Tibial nerve (tissue), 4 donors: ENCODE data around the gene USP35.

ENCODE experiments used
- EP300 ChIP-seq, 2 donors: sonication (generic); formaldehyde crosslinking; IDR thresholded peaks; one replicate each; pipeline ENCODE4 v1.6.1; 2017; ENCODE audit warnings: antibody characterized with exemption in 2 of 2, mild to moderate bottlenecking in 1 of 2
- POLR2A ChIP-seq, 2 donors: fragments of 450-650 bp; IDR thresholded peaks; one replicate each; pipeline ENCODE4 v1.6.1; 2017; ENCODE audit warnings: antibody characterized with exemption in 2 of 2, mild to moderate bottlenecking in 2 of 2, moderate library complexity in 2 of 2
- TF ChIP-seq, protein P1 (sequence below), 5 experiments: fragments of 200-600 bp in 3 of 5; fragments of 450-650 bp in 2 of 5; sonication (generic) in 3 of 5; IDR thresholded peaks; one replicate each; pipeline ENCODE4 v1.5.1; 2016 to 2019; ENCODE audit warnings: antibody characterized with exemption in 5 of 5, mild to moderate bottlenecking in 3 of 5, moderate library complexity in 2 of 5

DNA sequence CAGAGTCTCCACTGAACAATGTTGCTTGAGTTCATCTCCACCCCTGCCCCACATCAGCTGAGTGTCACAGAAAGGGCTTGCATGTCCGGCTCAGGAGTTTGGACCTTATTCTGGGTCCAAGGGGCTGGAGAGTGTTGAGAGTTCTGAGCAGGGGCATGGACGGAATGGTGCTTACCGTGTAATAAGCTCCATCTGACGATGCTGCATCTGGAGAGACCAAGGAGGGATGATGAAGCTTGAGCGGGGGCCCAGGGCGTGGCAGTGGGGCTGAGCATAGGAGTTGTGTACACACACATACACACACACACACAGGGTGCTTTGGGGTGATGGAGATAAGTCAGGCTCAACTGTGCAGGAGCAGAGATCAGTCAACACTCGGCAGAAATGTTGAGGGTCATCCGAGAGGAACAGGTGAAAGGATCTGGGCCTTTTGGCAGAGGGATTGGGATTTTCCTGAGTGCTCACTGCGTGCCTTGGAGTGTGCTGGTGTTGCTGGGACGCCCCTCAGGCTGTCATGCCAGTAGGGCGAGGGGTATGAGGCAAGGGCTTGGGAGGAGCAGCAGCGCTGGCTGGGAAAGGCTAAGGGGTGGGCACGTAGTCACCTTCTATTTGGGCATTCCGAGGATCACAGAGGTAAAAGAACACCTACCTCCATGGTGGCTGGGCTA is 2.3 kb downstream of the USP35 start:
- TF ChIP-seq, protein P1, sequence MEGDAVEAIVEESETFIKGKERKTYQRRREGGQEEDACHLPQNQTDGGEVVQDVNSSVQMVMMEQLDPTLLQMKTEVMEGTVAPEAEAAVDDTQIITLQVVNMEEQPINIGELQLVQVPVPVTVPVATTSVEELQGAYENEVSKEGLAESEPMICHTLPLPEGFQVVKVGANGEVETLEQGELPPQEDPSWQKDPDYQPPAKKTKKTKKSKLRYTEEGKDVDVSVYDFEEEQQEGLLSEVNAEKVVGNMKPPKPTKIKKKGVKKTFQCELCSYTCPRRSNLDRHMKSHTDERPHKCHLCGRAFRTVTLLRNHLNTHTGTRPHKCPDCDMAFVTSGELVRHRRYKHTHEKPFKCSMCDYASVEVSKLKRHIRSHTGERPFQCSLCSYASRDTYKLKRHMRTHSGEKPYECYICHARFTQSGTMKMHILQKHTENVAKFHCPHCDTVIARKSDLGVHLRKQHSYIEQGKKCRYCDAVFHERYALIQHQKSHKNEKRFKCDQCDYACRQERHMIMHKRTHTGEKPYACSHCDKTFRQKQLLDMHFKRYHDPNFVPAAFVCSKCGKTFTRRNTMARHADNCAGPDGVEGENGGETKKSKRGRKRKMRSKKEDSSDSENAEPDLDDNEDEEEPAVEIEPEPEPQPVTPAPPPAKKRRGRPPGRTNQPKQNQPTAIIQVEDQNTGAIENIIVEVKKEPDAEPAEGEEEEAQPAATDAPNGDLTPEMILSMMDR (IDR thresholded peaks at IDR 0.05) = no peak
- TF ChIP-seq POLR2A (IDR thresholded peaks at IDR 0.05) (no peak), EP300 (IDR thresholded peaks at IDR 0.05) (no peak)
